GM19397 (cell line): ENCODE data around the gene C9orf85.

Experiments used
- ATAC-seq: cut with Tn5 transposase; IDR thresholded peaks from one replicate; pipeline ENCODE4 v1.9.1; 2021; ENCODE audit warnings: mild to moderate bottlenecking, moderate library complexity; ENCODE audit not compliant: unreplicated experiment

The C9orf85 gene

GRCh38 chr9:71901695-71902597, 9.5 kb upstream of the C9orf85 start:
- ATAC-seq = no peak

- ATAC-seq = no peak
These were observed 7.4 kb upstream of the C9orf85 start for GRCh38 chr9:71904076-71904475.

GRCh38 chr9:71908825-71909224, 2.6 kb upstream of the C9orf85 start:
- no peak for ATAC-seq

GRCh38 chr9:71909887-71910649, 1.4 kb upstream of the C9orf85 start:
- ATAC-seq = peak; percentile 19

GRCh38 chr9:71910650-71911060, 784 bp upstream of the C9orf85 start:
- peak; percentile 20 for ATAC-seq

- no peak for ATAC-seq
These were observed 483 bp downstream of the C9orf85 start for GRCh38 chr9:71911908-71912335.

- ATAC-seq = no peak
These were observed 4.1 kb downstream of the C9orf85 start for GRCh38 chr9:71915495-71915894.

GRCh38 chr9:71916834-71917534, 5.5 kb downstream of the C9orf85 start:
- peak; percentile 61 for ATAC-seq

- no peak for ATAC-seq
These were observed 7.0 kb downstream of the C9orf85 start for GRCh38 chr9:71918419-71918818.

GRCh38 chr9:71920456-71921189, 9.2 kb downstream of the C9orf85 start:
- ATAC-seq = no peak

GRCh38 chr9:71921190-71921814, 9.9 kb downstream of the C9orf85 start:
- ATAC-seq = no peak

GRCh38 chr9:71924576-71924975, 13.1 kb downstream of the C9orf85 start:
- no peak for ATAC-seq

- no peak for ATAC-seq
These were observed 14.4 kb downstream of the C9orf85 start for GRCh38 chr9:71925834-71926233.

- ATAC-seq = no peak
These were observed 16.9 kb downstream of the C9orf85 start for GRCh38 chr9:71928376-71928775.

GRCh38 chr9:71928806-71929205, 17.4 kb downstream of the C9orf85 start:
- ATAC-seq = no peak

- no peak for ATAC-seq
These were observed 17.8 kb downstream of the C9orf85 start for GRCh38 chr9:71929223-71929622.

- no peak for ATAC-seq
These were observed 18.5 kb downstream of the C9orf85 start for GRCh38 chr9:71929791-71930440.

GRCh38 chr9:71931166-71931565, 19.7 kb downstream of the C9orf85 start:
- no peak for ATAC-seq

GRCh38 chr9:71936066-71936465, 24.6 kb downstream of the C9orf85 start:
- ATAC-seq = no peak
